ENCODE measurements around the gene IMMP2L.
"Not testable (repeated sequence)": the region's sequence is repeated elsewhere in the genome, so short reads cannot be mapped to it uniquely, and the experiment has no call there.

Gene IMMP2L

DNA sequence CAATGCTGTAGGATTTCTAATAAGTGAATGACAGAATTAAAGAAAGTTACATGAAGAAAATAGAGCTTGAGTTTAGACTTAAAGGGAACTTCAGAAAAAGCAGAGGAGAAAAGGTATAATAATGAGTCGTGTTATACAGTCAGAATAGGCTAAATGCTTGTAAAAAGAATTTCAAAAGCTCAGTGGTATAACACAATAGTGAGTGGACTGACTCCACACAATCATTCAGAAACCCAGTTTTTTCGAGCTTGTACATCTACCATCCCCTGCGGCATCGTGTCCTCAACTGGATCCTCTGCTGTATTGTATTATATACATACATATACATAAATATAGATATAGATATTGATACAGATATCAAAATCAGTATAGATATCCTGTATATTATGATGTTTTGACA, 52.2 kb downstream of the IMMP2L start:
- H3K4me3 ChIP-seq (ENCODE audit: low read depth, low read length) = no peak overlapping the region

DNA sequence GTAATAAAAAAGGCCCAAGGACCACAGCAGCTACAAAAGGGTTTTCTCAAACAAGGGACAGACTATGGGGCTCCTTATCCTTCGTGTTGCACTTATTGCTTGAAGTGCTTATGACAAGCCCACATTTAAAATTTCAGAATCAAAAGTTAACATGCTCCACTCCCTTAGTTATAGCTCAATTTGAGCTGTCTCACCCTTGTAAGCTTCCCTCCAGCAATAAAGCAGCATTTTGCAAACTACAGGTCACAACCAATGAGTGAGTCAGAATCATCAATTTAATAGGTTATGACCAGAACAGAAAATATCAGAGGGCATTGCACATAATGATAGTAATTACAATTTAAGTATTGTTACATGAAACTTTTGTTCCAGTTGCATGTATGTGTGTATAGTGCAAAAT, 53.0 kb downstream of the IMMP2L start:
- H3K4me3 ChIP-seq (ENCODE audit: low read depth, low read length) = no peak overlapping the region

- no peak overlapping the region for H3K4me3 ChIP-seq (ENCODE audit: low read depth, low read length)
These were observed 53.9 kb downstream of the IMMP2L start for GRCh38 chr7:111508387-111508786.

DNA sequence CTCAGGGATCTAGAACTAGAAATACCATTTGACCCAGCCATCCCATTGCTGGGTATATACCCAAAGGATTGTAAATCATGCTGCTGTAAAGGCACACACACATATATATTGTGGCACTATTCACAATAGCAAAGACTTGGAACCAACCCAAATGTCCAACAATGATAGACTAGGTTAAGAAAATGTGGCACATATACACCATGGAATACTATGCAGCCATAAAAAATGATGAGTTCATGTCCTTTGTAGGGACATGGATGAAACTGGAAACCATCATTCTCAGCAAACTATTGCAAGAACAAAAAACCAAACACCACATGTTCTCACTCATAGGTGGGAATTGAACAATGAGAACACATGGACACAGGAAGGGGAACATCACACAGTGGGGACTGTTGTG, 56.9 kb downstream of the IMMP2L start:
- H3K4me3 ChIP-seq (ENCODE audit: low read depth, low read length) = not testable (repeated sequence)

GRCh38 chr7:111501799-111502198, 60.5 kb downstream of the IMMP2L start:
- not testable (repeated sequence) for H3K4me3 ChIP-seq (ENCODE audit: low read depth, low read length)

- H3K4me3 ChIP-seq (ENCODE audit: low read depth, low read length) = no peak overlapping the region
These were observed 63.3 kb downstream of the IMMP2L start for GRCh38 chr7:111499027-111499426.

- no peak overlapping the region for H3K4me3 ChIP-seq (ENCODE audit: low read depth, low read length)
These were observed 63.8 kb downstream of the IMMP2L start for GRCh38 chr7:111498391-111499007.

GRCh38 chr7:111495173-111495810, 67.0 kb downstream of the IMMP2L start:
- H3K4me3 ChIP-seq (ENCODE audit: low read depth, low read length) = no peak overlapping the region

DNA sequence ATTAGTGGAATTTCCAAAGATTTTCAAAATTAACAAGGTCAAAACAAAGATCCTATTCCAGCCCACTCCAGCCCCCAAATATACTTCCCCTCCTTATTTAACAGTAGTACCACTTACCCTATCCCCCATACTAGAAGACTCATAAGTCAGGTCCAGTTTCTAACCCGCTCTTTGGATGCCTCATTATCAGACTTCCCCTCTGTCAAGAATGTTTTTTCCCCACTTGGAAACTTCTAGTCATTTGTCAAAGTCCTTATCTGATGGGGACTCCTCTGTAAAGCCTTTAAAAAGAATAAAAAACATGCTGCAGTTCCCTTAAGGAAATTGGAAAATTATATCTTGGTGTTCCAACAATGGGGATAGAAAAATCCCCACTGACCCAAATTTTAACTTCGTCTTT, 70.1 kb downstream of the IMMP2L start:
- no peak overlapping the region for H3K4me3 ChIP-seq (ENCODE audit: low read depth, low read length)

- H3K4me3 ChIP-seq (ENCODE audit: low read depth, low read length) = no peak overlapping the region
These were observed 75.7 kb downstream of the IMMP2L start for GRCh38 chr7:111486472-111487142.

- H3K4me3 ChIP-seq (ENCODE audit: low read depth, low read length) = no peak overlapping the region
These were observed 76.5 kb downstream of the IMMP2L start for GRCh38 chr7:111485701-111486380.

DNA sequence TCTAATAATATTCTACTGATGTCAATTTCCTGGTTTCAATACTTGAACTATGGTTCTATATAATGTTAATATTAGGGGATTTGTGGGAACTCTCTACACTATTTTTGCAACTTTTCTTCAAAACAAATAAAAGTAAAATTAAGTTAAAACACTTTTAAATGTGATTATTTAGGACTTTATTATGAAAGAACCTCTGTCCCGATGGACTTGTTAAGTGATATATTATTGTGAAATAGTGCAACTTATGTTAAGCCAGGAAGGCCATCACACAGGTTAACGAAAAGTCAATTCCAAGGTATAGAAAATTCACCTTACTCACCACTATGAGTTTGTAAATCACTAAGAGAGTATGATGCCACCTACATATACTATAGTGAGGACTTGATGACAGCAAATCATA, 79.2 kb downstream of the IMMP2L start:
- no peak overlapping the region for H3K4me3 ChIP-seq (ENCODE audit: low read depth, low read length)

GRCh38 chr7:111477462-111478225, 84.6 kb downstream of the IMMP2L start:
- H3K4me3 ChIP-seq (ENCODE audit: low read depth, low read length) = no peak overlapping the region

DNA sequence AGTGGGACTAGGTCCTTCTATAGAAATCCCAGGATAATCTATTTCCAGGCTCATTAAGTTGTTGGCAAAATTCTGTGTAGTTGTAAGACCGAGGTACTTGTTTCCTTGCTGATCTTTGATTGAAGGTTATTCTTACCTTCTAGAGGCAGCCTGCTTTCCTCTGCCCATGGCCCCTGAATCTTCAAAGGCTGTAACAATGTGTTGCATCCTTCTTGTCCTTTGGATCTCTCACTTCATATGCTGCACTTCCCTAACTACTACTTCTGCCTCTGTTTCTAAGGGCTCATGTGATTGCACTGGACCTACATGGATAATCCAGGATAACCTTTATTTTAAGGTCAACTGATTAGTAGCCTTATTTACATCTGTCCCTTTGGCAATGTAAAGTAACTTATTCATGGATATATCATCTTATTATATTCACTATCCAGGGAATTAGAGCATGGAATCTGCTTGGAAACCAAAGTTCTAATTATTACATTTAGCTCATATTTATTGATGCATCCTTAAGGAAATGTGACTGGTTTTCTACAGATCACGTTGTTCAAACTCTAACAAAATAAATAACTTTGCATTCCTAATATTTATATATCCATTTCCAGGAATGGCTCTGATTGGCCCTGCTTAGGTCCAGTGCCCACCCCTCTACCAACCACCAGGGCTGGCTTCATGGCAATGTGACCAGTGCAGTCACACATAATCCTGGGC, 85.6 kb downstream of the IMMP2L start:
- H3K4me3 ChIP-seq (ENCODE audit: low read depth, low read length) = no peak overlapping the region

GRCh38 chr7:111475959-111476358, 86.3 kb downstream of the IMMP2L start:
- H3K4me3 ChIP-seq (ENCODE audit: low read depth, low read length) = no peak overlapping the region

- H3K4me3 ChIP-seq (ENCODE audit: low read depth, low read length) = no peak overlapping the region
These were observed 86.9 kb downstream of the IMMP2L start for GRCh38 chr7:111475419-111475748.

DNA sequence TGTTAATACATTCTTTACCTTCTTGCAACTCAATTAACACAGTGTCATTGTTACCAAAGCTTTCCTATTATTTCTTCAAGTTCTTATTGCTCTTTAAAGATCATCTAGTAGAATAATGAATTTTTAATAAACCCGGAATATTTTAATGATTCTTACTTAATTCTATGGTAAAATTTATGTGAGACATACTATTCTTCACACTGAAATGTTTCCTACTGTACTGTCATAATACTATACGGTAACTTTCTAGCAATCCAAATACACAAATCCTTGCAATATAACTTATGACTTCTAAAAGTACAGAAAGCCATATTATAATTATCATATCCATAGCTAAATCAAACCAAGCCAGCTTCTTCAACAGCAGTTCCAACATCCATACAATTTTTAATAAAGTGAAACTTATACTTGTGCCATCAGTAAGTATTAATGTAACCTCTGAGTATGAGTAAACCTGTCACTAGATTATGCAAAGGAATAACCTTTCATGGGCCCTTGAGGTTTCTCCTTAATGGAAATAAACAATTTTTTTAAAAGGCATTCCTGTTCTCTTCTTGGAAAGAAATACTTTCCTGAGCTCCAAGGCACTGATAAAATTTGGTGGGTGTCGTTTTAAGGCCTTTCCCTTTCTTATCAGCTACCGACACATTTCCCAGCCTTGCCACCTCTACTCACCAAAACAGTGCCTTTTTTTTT, 87.4 kb downstream of the IMMP2L start:
- no peak overlapping the region for H3K4me3 ChIP-seq (ENCODE audit: low read depth, low read length)

GRCh38 chr7:111473449-111474198, 88.7 kb downstream of the IMMP2L start:
- no peak overlapping the region for H3K4me3 ChIP-seq (ENCODE audit: low read depth, low read length)

DNA sequence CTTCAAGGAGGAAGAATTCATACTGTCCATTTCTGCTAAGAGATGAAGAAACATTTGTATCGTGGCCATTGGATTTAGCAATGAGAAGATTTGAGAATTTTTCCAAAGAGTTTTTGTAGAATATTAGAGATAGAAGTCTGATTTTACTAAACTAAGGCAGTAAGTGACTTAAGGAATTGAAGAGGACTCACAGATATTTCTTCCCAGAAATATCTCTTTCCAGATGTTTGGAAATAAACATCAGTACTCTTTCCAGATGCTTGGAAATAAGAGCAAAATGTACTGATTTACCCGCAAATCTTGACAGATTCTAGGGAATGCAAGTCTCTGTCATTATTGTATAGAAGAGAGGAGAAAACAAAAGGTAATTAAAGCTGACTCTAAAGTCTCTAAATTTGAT, 91.3 kb downstream of the IMMP2L start:
- no peak overlapping the region for H3K4me3 ChIP-seq (ENCODE audit: low read depth, low read length)

Data from iPS-11a (cell line).